Natural killer cell treated with Interleukin-12 subunit alpha and Interleukin-12 subunit beta and Interleukin-15 and Interleukin-18, amount 100 ng/mL, for 72 hours (primary cell): ENCODE measurements around the gene USP19. TPM values are rescaled to one million over a fixed set of nuclear protein-coding genes. Genes with fewer than 3 reads are reported as not detected.

Experiments
- ATAC-seq, 2 donors: fragments of 150-1000 bp; cut with Tn5 transposase in 1 of 2; sonication (Bioruptor Pico), chemical (Tn5 transposase) in 1 of 2; 2 replicates each; pipeline ENCODE4 v1.10.0; 2021
- DNase-seq: peaks from one replicate; pipeline ENCODE4 v3.0.0; 2022; ENCODE audit warnings: low spot score
- H3K27ac Mint-ChIP-seq, 2 donors: 1 replicate in 1 of 2; 2 replicates in 1 of 2; pipeline ENCODE4 v1.8.0; 2022; ENCODE audit warnings: mixed read lengths in 2 of 2, mild to moderate bottlenecking in 1 of 2, moderate library complexity in 1 of 2
- H3K27me3 Mint-ChIP-seq, 2 donors: 1 replicate in 1 of 2; 2 replicates in 1 of 2; pipeline ENCODE4 v1.8.0; 2022; ENCODE audit warnings: mixed read lengths in 2 of 2
- H3K36me3 Mint-ChIP-seq: one replicate; pipeline ENCODE4 v1.8.0; 2022; ENCODE audit warnings: mixed read lengths
- H3K4me1 Mint-ChIP-seq, 2 donors: 1 replicate in 1 of 2; 2 replicates in 1 of 2; pipeline ENCODE4 v1.8.0; 2022; ENCODE audit warnings: low read depth in 2 of 2, mixed read lengths in 2 of 2, mild to moderate bottlenecking in 1 of 2
- H3K4me3 Mint-ChIP-seq: one replicate; pipeline ENCODE4 v1.8.0; 2022; ENCODE audit warnings: mixed read lengths
- H3K9me3 Mint-ChIP-seq: 2 replicates; pipeline ENCODE4 v1.8.0; 2022; ENCODE audit warnings: mixed read lengths
- total RNA-seq, 2 donors: library from RNA; stranded (reverse); gene quantifications; one replicate each; pipeline ENCODE4 v1.2.3, GENCODE V29; 2022

The USP19 gene
- total RNA-seq, 2 donors from 2014 or later, result 54.4 to 65.0 TPM

DNA sequence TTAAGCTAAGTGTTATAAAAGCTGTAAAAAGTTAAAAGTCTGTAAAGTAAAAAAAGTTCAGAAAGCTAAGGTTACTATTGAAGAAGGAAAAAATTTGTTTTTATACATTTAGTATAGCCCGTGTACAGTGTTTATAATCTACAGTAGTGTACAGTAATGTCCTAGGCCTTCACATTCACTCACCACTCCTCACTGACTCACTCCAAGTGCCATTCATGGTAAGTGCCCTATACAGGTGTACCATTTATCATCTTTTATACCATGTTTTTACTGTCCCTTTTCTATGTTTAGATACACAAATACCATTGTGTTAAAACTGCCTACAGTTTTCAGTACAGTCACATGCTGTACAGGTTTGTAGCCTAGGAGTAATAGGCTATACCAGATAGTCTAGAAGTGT is 36.7 kb upstream of the USP19 start:
- Mint-ChIP-seq H3K9me3 (no peaks in the 10 kb centered on the region), H3K27me3 (no peaks in the 10 kb centered on the region), H3K4me1 (peaks cover 0 to 7% of the 10 kb centered on the region in 2 donors), H3K27ac (no peak overlapping the region), H3K36me3 (no peaks in the 10 kb centered on the region), H3K4me3 (no peak overlapping the region)
- ATAC-seq (no peak), DNase-seq (no peak)

DNA sequence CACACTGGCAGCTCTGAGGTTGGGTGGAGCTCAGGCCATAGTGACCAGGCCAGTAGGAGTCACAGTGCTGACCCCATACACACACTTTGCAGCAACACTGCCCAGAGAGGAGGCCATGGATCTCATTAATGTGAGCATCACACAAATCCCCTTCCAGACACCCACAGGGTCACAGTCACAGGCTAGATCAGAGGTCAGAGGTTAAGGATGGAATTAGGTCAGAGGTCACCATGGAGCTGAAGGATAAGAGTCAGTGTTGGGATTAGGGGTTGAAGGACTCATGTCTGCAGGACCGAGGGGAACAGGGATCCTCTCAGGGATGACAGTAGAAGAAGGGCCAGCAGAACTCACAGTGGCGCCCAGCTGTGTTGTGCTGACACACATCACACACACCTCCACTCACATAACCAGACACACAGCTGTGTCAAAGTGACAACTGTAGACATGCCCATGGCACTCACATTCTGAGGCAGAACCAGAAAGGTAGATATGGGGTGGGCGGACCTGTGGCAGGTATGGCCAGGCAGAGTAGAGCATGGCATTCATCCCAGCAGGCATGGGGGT is 32.8 kb upstream of the USP19 start:
- Mint-ChIP-seq H3K9me3 (no peaks in the 10 kb centered on the region), H3K4me3 (no peak overlapping the region), H3K4me1 (peaks cover 0 to 8% of the 10 kb centered on the region in 2 donors), H3K27me3 (no peaks in the 10 kb centered on the region), H3K27ac (no peak overlapping the region), H3K36me3 (no peaks in the 10 kb centered on the region)
- no peak for DNase-seq
- ATAC-seq, result peak in 1 of 2 donors; percentile 63

DNA sequence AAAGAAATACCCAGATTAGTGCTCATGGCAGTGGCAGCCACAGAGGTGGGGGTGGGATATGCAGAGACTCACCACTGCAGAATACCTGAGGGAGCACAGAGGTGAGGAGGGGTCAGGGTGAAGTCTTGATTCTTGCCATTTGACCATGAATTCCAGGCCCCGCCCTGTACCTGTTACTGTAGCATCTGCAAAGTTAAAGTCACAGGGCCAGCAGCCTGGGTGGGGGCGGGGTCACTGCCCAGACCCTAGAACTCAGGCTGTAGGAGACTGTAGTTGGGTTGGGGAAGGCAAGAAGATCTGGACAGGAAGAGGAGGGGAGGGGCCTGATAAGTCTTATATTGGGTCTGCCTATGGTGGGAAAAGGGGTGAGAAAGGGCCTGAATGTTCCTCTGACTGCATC is 31.0 kb upstream of the USP19 start:
- no peak for ATAC-seq
- no peaks in the 10 kb centered on the region for H3K36me3 Mint-ChIP-seq
- no peak for DNase-seq
- H3K27me3 Mint-ChIP-seq, result no peaks in the 10 kb centered on the region
- no peak overlapping the region for H3K27ac Mint-ChIP-seq
- H3K4me1 Mint-ChIP-seq, result peaks cover 0 to 7% of the 10 kb centered on the region in 2 donors
- H3K4me3 Mint-ChIP-seq, result no peak overlapping the region
- H3K9me3 Mint-ChIP-seq, result no peaks in the 10 kb centered on the region

GRCh38 chr3:49148159-49148558 is 27.5 kb upstream of the USP19 start:
- Mint-ChIP-seq H3K4me3 (no peak overlapping the region), H3K4me1 (peaks cover 0 to 7% of the 10 kb centered on the region in 2 donors), H3K27me3 (no peaks in the 10 kb centered on the region), H3K9me3 (no peaks in the 10 kb centered on the region), H3K27ac (no peak overlapping the region), H3K36me3 (no peaks in the 10 kb centered on the region)
- ATAC-seq (no peak), DNase-seq (no peak)

- Mint-ChIP-seq H3K4me3 (no peak overlapping the region), H3K36me3 (no peaks in the 10 kb centered on the region), H3K9me3 (no peaks in the 10 kb centered on the region), H3K27me3 (peaks cover 14 to 15% of the 10 kb centered on the region in 2 donors), H3K27ac (no peak overlapping the region), H3K4me1 (peaks cover 0 to 3% of the 10 kb centered on the region in 2 donors)
- ATAC-seq (no peak), DNase-seq (no peak)
Measured at GRCh38 chr3:49140080-49140479, 19.5 kb upstream of the USP19 start.

- no peaks in the 10 kb centered on the region for H3K36me3 Mint-ChIP-seq
- no peaks in the 10 kb centered on the region for H3K4me1 Mint-ChIP-seq
- DNase-seq (no peak), ATAC-seq (peak in 1 of 2 donors; percentile 22)
- no peaks in the 10 kb centered on the region for H3K9me3 Mint-ChIP-seq
- H3K27me3 Mint-ChIP-seq, result peaks cover 0 to 13% of the 10 kb centered on the region in 2 donors
- H3K4me3 Mint-ChIP-seq, result no peak overlapping the region
- no peak overlapping the region for H3K27ac Mint-ChIP-seq
Measured at GRCh38 chr3:49135499-49135898, 14.9 kb upstream of the USP19 start.

GRCh38 chr3:49134471-49135265 is 14.0 kb upstream of the USP19 start:
- DNase-seq (no peak), ATAC-seq (no peak)
- no peak overlapping the region for H3K27ac Mint-ChIP-seq
- no peaks in the 10 kb centered on the region for H3K4me1 Mint-ChIP-seq
- H3K9me3 Mint-ChIP-seq, result no peaks in the 10 kb centered on the region
- no peak overlapping the region for H3K4me3 Mint-ChIP-seq
- peaks cover 0 to 10% of the 10 kb centered on the region in 2 donors for H3K27me3 Mint-ChIP-seq
- no peaks in the 10 kb centered on the region for H3K36me3 Mint-ChIP-seq

DNA sequence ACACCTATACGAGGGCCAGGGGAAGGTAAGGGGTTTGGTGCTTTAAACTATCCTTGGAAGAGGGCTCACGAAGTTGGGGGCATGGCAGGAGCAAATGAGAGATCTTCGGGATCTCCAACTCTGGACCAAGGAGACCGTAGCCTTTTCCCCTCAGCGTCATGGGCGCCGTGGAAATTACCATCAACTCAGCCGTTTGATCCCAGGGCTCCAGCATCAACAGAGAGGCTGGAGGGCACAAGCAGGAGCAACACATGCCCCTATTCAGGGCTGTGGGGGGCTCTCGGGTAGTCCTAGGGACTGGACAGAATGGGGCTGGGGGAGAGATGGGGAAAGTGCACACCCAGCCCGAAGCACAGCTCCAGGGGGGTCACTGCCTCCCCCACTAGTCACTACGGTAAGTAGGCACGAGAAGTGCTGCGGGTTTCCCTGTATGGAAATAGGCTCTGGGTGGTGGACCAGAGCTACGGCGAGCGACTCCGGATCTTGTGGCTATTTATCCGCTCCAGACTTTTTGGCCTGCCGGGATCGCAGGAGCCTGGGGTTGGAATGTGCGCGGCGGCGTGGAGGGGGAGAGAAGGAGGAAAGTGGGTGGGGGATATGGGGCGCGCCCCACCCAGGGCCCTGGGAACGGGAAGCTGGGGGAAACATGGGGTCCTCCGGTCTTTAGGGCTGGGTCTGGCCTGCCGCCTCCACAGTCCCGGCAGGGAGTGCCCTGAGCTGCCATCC is 12.8 kb upstream of the USP19 start:
- Mint-ChIP-seq H3K4me1 (no peaks in the 10 kb centered on the region), H3K9me3 (no peaks in the 10 kb centered on the region), H3K27ac (no peak overlapping the region), H3K27me3 (peaks cover 0 to 10% of the 10 kb centered on the region in 2 donors), H3K4me3 (peak overlapping the region; percentile 20), H3K36me3 (no peaks in the 10 kb centered on the region)
- DNase-seq (no peak), ATAC-seq (no peak)

- no peak for ATAC-seq
- peaks cover 0 to 8% of the 10 kb centered on the region in 2 donors for H3K27me3 Mint-ChIP-seq
- no peaks in the 10 kb centered on the region for H3K9me3 Mint-ChIP-seq
- H3K4me1 Mint-ChIP-seq, result no peaks in the 10 kb centered on the region
- no peak within 1 kb of the TSS for H3K27ac Mint-ChIP-seq
- DNase-seq, result no peak
- no peaks in the 10 kb centered on the region for H3K36me3 Mint-ChIP-seq
- H3K4me3 Mint-ChIP-seq, result peak within 1 kb of the TSS; percentile 20
Measured at GRCh38 chr3:49132437-49133225, 12.0 kb upstream of the USP19 start, which contains the start of gene LAMB2. Gene LAMB2, minus strand, starts transcription at chr3:49133050. Its CDS starts 183 bp downstream, at chr3:49132867.

- no peaks in the 10 kb centered on the region for H3K36me3 Mint-ChIP-seq
- H3K27ac Mint-ChIP-seq, result no peak overlapping the region
- no peaks in the 10 kb centered on the region for H3K4me1 Mint-ChIP-seq
- ATAC-seq (no peak), DNase-seq (no peak)
- no peaks in the 10 kb centered on the region for H3K9me3 Mint-ChIP-seq
- no peak overlapping the region for H3K4me3 Mint-ChIP-seq
- H3K27me3 Mint-ChIP-seq, result peaks cover 0 to 8% of the 10 kb centered on the region in 2 donors
Measured at GRCh38 chr3:49132073-49132436, 11.4 kb upstream of the USP19 start.

- no peaks in the 10 kb centered on the region for H3K4me1 Mint-ChIP-seq
- no peaks in the 10 kb centered on the region for H3K36me3 Mint-ChIP-seq
- no peak overlapping the region for H3K27ac Mint-ChIP-seq
- no peaks in the 10 kb centered on the region for H3K9me3 Mint-ChIP-seq
- no peak for DNase-seq
- no peak overlapping the region for H3K4me3 Mint-ChIP-seq
- no peak for ATAC-seq
- peaks cover 0 to 8% of the 10 kb centered on the region in 2 donors for H3K27me3 Mint-ChIP-seq
Measured at GRCh38 chr3:49131576-49131975, 11.0 kb upstream of the USP19 start.

GRCh38 chr3:49131040-49131439 is 10.4 kb upstream of the USP19 start:
- Mint-ChIP-seq H3K4me3 (no peak overlapping the region), H3K36me3 (no peaks in the 10 kb centered on the region), H3K27ac (no peak overlapping the region), H3K9me3 (no peaks in the 10 kb centered on the region), H3K4me1 (no peaks in the 10 kb centered on the region), H3K27me3 (peaks cover 0 to 8% of the 10 kb centered on the region in 2 donors)
- ATAC-seq, result no peak
- no peak for DNase-seq

DNA sequence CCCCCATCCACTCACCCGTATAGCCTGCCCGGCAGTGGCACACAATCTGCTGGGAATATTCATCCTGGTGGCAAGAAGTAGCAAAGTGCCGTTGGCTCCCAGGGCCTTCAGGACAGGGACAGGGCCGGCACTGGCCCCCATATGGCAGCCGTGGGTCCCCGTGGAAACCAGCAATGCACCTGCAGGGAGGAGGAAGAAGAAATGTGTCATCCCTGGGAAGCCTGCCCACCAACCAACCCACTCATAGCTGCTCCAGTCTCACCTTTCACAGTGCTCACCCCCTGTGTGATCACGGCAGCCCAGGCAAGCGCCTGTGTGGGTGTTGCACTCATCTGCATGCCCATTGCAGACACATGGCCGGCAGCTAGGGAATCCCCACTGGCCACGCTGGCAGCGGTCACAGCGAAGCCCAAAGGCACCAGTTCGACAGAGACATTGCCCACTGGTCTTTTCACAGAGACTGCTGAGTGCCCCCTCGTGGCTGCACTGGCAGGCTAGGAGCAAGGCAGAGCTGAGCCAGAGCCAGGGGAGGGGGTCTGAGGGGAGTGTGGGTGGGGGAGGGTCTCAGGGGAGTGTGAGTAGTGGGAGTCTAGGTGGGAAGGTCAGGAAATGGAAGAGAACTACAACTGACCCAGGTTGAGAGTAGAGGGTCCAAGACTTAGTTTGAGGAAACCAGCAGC is 4.5 kb upstream of the USP19 start:
- Mint-ChIP-seq H3K4me1 (peaks cover 0 to 5% of the 10 kb centered on the region in 2 donors), H3K27ac (no peak overlapping the region), H3K27me3 (no peaks in the 10 kb centered on the region), H3K4me3 (no peak overlapping the region), H3K36me3 (no peaks in the 10 kb centered on the region), H3K9me3 (no peaks in the 10 kb centered on the region)
- DNase-seq (no peak), ATAC-seq (no peak)
